Muscle layer of colon (tissue), 2 donors: ENCODE measurements around the gene SLC6A8.
"Not testable (repeated sequence)": the region's sequence is repeated elsewhere in the genome, so short reads cannot be mapped to it uniquely, and the experiment has no call there.

ENCODE experiments used
- H3K27ac ChIP-seq: one replicate; pipeline ENCODE4 v1.7.0; 2013; ENCODE audit warnings: low read depth, mild to moderate bottlenecking, low read length, moderate library complexity
- H3K27me3 ChIP-seq, 2 donors: one replicate each; pipeline ENCODE4 v1.7.0; 2013; ENCODE audit warnings: low read length in 2 of 2, mild to moderate bottlenecking in 2 of 2; ENCODE audit not compliant: insufficient read depth in 2 of 2, control insufficient read depth in 1 of 2
- H3K36me3 ChIP-seq: one replicate; pipeline ENCODE4 v1.7.0; 2013; ENCODE audit warnings: mild to moderate bottlenecking, low read length; ENCODE audit not compliant: insufficient read depth
- H3K4me1 ChIP-seq: one replicate; pipeline ENCODE4 v1.7.0; 2013; ENCODE audit warnings: mild to moderate bottlenecking, low read length; ENCODE audit not compliant: insufficient read depth
- H3K4me3 ChIP-seq, 2 donors: one replicate each; pipeline ENCODE4 v1.7.0; 2013; ENCODE audit warnings: low read length in 2 of 2, low read depth in 1 of 2, mild to moderate bottlenecking in 1 of 2, moderate library complexity in 1 of 2
- H3K9ac ChIP-seq: one replicate; pipeline ENCODE4 v1.7.0; 2013; ENCODE audit warnings: low read length
- H3K9me3 ChIP-seq: one replicate; pipeline ENCODE4 v1.7.0; 2013; ENCODE audit warnings: mild to moderate bottlenecking, low read length
- donor health status: abdominal sarcoma.
- donor health status: Adenocarcinoma of cecum.

SLC6A8 gene

GRCh38 chrX:153743468-153744209 is 55.9 kb downstream of the SLC6A8 start:
- peak overlapping the region; percentile 24 for H3K27ac ChIP-seq
- not testable (repeated sequence) for H3K27me3 ChIP-seq, H3K36me3 ChIP-seq, H3K9ac ChIP-seq, H3K4me1 ChIP-seq, H3K4me3 ChIP-seq, H3K9me3 ChIP-seq

GRCh38 chrX:153744210-153745066 is 56.7 kb downstream of the SLC6A8 start:
- Histone ChIP-seq H3K27me3 (peaks cover 0 to 7% of the 10 kb centered on the region in 2 donors), H3K9ac (no peak overlapping the region), H3K4me3 (no peak overlapping the region), H3K27ac (peak overlapping the region; percentile 24), H3K36me3 (no peaks in the 10 kb centered on the region), H3K9me3 (no peaks in the 10 kb centered on the region), H3K4me1 (no peaks in the 10 kb centered on the region)

- not testable (repeated sequence) for H3K36me3 ChIP-seq, H3K4me3 ChIP-seq, H3K4me1 ChIP-seq, H3K27ac ChIP-seq, H3K9ac ChIP-seq, H3K27me3 ChIP-seq, H3K9me3 ChIP-seq
Observed at GRCh38 chrX:153745067-153745433, 57.3 kb downstream of the SLC6A8 start.
